Endometrium (tissue), 2 donors: Measurements from ENCODE around the gene FBN2.
"Not testable (repeated sequence)": the region's sequence is repeated elsewhere in the genome, so short reads cannot be mapped to it uniquely, and the experiment has no call there.

Experiments
- FAIRE-seq: peaks from 2 replicates; lab custom pipeline; 2012; peaks lifted over from hg19 to GRCh38; lab: Jason Lieb, UNC
- donor health status: control.
- donor health status: control.

Gene FBN2

DNA sequence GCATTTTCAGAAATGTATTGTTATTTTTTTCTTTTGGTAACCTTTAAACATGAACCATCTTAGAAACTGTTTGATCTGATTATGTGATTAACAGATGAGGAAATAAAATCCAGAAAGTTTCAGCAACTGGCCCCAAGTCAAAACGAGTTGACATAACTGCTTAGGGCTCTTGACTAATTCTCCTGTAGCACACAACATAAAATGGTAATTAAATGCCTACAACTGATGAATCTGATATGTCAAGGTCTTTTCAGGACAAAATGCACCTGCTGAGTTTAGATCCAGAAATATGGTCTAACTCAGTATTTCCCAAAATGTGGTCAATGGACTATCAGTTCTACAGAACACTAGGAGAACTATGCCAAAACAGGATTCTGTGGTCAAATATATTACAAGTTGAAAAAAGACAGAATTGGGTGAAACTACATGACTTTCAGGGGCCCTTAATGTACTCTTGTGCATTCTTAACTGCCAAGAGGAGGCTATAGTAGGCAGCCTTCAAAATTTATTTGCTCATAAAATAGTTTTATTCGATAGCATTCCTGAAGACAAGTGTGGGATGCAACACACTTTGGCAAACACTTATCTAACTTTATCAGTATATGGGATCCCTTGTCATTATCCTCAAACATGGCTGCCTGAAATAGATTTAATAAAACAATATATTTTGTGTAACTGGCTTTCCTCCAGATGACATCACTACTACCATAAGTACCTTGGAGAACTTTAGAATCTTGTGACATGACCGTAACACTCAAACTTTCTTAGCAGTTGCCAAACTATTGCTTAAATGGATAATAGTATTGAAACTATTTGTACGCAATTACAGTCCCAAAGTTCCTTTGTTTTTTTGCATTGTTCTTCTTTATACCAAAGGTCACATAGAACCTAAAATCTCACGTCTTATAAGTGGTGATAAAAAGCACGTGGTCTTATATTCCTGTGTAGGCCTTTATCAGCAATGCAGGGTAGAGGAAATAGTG, 59.4 kb downstream of the FBN2 start:
- no peak for FAIRE-seq

DNA sequence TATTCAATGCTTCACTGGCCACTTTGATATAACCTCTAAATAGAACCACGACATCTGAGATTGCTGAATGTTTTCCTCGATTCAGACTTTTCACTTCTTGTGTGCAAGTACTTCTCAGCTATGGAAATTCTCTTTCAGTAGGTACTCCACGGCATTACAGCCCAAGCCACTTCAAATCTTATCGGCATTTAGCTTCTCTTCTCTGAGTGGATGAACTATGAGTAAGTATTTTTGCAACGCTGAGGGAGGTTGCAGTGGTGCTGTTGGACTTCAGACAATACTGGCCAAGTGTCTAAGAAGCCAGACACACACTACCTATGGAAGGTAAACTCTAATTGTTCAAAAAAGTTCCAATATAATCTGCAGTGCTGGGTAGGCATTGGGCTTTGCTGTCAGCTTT, 60.1 kb downstream of the FBN2 start:
- FAIRE-seq, result no peak

DNA sequence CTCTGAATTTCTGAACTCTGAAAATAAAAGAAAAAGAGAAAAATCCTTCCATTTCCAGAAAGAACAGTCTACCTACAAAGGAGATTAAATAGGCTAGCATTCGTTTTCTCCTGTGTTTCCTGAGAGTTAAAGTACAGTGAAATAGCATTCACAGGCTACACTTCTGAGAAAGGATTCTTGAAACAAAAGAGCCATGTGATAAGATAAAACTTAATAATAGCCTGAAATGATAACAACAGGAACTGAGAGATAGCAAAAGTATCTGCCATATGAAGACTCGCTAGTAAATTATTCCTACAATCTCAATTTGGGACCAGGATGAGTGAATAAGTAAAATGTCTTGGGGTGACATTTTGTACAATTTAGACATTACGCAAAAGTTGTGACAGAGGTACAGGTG, 62.4 kb downstream of the FBN2 start:
- no peak for FAIRE-seq

DNA sequence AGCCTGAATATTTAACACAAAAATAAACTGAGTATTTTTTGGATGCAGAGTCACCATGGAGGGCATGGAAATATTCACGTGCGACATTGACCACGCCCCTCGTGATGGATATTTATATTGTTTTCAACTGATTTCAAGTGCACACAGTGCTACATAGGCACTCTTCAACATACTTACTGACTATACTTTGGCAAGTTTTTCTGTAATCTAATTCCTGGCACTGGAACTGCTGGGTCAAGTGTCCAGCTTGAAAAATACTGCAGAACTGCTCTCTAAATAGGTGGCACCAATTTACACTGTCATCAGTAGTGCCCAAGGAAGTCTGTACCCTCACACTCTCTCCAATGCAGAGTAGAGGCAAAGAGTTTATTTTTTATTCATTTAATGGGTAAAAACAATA, 65.1 kb downstream of the FBN2 start:
- FAIRE-seq, result no peak

DNA sequence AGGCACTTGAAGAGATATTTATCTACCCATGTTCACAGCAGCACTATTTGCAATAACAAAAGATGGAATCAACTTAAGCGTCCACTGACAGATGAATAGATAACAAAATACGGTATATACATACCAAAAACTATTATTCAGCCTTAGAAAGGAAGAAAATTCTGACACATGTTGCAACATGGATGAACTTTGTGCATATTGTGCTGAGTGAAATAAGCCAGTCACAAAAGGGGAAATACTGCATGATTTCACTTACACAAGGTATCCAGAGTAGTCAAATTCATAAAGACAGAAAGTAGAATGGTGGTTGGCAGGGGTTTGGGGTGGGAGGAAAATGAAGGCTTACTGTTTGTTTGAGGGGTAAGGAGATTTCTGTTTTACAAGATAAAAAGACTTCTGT, 66.0 kb downstream of the FBN2 start:
- no peak for FAIRE-seq

DNA sequence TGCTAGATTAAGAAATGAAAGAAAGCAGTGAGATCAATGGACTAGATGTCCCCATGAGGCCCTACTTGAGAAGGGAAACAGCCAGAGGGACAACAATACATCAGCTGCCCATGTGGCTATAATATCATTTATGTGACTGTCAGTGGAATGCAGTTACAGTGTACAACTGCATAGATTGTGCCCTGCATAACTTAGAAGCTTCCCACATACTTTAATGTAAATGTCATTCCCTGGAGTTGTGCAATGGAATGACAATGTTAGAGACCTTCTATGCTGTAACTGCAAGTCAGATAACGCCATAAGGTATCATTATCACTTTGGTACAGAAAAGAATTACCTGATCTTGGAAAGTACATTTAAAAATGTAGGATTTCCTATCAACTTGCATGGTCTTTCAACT, 67.4 kb downstream of the FBN2 start:
- FAIRE-seq, result no peak

DNA sequence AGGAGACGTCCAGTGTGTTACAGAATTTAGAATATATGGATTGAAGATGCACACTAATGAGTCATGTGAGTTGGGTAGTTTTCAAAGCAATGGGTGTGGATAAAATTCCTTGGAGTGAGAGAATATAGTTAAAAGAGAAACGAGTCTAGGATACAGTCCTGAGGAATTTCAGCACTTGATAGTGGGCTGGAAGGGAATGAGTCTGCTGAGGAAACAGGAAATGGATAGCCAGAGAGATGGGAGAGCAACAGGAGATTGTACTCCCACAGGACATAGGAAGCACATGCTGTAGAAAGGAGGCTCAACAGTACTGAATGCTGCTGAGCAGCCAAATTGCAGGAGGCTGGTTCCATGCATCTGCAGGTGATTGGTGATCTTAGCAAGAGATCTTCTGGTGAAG, 68.1 kb downstream of the FBN2 start:
- no peak for FAIRE-seq

DNA sequence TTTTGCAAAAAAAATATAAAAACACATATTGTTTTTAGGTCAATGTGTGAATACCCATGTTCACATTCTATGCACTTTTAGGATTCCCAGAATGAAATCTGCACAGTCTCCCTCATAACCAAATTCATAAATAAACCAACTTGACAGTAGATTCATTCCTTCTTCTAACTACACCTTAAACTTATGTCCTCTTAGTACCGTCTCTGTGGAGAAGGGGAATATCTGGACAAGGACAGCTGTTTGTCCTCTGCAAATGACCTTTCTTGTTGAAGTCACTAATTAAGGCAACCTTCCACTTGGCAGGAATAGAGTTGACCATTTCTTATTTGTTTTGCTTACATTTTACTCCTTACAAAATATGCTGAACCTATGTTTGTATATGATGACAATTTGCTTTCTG, 71.1 kb downstream of the FBN2 start:
- no peak for FAIRE-seq

DNA sequence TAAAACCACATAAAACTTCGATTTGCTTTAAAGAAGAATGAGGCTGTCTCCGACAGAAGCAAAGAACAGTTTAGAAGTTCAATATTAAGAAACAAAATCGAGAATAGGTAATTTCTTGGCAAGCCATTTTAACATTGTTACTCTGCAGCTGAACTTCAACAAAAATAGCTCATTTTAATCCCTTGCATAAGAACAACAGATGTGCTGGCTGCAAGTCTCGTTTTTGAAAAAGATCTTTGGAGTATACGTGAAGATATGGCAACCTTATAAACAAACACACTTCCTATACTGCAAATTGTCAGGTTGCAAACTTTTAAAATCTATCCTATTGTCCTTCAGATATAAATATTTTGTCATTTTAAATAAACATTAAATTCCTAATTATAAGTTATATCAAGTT, 71.5 kb downstream of the FBN2 start:
- FAIRE-seq, result peak; percentile 70

DNA sequence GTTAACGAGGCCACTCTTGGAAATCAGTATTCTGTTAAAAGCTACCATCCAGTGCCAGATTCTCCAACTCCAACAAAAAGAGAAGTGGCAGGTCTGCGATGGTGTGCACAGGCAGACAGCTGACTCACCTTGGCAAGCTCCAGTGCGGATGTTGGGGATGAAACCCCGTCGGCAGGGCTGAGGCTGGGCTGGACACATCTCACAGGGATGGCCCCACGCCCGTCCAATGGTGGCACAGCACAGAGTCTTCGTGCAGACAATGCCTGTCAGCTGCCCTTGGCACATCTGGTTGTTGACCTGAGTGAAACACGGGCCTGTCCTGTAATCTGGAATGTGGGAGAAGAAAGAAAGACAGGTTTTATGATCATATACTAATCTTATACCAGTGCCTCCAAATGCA, 73.4 kb downstream of the FBN2 start:
- FAIRE-seq, result no peak

DNA sequence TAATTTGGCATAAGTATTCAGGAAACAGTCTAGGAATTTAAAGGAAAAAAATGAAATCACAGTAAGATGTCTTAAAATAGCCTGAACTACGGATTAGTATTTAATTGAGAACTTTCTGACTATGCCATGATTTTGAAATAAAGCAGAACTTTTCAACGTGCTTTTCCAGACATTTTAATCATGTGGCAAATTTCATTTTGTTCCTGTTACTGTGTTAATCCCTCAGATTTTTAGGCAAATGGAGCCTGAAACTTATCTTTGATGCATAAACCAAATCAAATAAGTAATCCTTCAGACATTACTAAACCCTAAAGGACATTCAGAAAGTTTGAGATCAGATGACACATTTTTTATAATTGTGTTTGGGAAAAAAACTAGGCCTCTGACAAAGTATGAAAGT, 75.7 kb downstream of the FBN2 start:
- no peak for FAIRE-seq

DNA sequence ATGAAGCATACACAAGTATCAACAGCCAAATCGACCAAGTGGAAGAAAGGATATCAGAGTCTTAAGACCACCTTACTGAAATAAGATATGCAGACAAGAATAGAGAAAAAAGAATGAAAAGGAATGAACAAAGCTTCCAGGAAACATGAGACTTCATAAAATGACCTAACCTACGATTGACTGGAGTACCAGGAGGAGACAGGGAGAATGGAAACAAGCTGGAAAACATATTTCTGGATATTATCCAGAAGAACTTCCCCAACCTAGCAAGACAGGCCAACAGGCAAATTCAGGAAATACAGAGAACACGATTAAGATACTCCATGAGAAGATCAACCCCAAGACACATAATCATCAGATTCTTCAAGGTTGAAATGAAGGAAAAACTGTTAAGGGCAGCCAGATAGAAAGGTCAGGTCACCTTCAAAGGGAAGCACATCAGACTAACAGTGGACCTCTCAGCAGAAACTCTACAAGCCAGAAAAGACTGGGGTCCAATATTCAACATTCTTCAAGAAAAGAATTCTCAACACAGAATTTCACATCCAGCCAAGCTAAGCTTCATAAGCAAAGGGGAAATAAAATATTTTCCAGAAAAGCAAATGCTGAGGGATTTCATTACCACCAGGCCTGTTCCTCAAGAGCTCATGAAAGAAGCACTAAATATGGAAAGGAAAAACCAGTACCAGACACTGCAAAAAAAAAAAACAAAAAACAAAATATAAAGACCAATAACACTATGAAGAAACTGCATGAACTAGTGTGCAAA, 80.7 kb downstream of the FBN2 start:
- not testable (repeated sequence) for FAIRE-seq

DNA sequence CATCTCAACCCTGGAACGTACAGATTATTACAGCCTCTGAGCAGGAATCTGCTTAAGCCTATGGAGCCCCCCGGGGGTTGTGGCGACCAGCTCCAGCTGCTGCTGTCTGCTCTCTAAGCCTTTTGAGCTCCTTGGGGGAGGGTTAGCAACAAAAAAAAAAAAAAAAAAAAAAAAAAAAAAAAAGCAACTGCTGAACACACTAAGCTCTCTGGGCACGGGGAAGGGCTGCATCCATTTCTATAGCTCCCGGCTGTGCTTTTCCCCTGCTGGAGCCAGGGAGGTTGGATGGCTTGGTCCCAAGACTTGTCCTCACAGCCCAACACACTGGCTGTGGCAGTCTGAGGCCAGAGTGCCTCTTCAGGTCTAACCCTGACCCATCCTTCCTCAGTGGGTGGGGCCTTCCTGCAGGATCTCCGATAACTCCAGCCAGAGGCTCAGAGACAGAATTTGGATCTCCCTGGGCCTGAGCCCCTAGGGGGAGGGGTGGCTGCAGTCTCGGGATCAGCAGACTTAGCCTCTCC, 82.1 kb downstream of the FBN2 start:
- no peak for FAIRE-seq

DNA sequence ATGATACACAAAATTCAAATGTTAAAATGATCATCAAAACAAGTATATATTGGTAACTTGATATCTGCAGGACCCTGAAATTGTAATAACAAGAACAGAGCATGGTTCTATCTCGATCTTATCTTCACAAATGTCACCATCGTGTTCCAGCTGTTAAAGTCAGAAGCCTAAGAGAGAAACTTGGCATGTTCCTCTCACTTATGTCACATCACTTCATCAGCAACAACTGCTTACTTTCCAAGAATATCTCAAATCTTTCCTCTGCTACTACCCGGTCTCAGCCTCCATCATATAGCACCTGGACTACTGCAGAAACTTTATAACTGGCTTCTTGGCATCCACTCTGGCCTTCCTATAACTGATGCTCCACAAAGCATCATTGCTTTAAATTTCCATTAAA, 84.9 kb downstream of the FBN2 start:
- no peak for FAIRE-seq

DNA sequence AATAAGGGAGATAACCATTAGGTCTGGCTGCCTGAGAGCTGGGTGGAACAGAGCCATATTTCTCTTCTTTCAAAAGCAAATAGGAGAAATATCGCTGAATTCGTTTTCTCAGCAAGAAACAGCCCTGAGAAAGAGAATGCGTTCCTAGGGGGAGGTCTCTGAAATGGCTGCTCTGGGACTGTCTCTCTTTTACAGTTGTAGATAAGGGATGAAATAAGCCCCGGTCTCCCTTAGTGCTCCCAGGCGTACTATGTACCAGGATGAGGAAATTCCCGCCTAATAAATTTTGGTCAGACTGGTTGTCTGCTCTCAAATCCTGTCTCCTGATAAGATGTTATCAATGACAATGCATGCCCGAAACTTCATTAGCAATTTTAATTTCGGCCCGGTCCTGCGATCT, 90.8 kb downstream of the FBN2 start:
- FAIRE-seq, result not testable (repeated sequence)

DNA sequence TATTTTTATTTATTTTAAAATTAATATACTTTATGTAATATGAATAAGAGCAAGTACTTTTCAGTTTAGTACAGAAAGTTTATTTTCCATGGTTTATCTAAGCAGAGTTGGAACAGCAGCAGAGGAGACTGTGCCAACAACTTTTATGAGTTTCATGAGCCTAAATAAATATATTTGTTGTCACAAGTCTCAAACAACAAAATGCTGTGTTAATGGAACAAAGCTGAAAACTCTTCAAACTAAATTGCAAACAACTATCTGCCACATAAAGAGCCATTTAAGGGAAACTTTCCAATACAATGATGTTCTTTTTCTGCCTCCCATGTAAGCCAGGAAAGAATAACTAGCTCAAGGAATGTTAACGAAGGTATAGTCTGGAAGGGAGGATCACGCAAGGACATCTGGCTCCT, 96.1 kb downstream of the FBN2 start:
- FAIRE-seq, result peak; percentile 97

DNA sequence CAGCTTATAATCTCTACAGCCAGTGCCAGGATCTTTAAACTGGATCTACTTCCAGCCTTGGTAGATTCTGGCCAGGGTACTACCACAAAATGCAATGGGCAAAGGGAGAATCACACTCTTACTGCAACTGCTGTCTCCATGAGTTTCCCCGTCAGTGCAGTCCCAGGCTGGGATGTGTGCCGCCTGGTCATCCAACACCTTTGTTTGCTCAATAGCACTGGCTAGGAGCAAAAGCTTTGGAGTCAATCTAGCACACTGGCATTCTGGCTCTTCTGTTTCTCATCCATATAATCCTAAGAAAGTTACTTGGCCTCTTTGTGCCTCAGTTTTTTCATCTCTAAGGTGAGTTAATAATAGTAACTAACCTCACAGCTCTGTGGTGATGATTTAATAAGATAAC, 96.9 kb downstream of the FBN2 start:
- no peak for FAIRE-seq

DNA sequence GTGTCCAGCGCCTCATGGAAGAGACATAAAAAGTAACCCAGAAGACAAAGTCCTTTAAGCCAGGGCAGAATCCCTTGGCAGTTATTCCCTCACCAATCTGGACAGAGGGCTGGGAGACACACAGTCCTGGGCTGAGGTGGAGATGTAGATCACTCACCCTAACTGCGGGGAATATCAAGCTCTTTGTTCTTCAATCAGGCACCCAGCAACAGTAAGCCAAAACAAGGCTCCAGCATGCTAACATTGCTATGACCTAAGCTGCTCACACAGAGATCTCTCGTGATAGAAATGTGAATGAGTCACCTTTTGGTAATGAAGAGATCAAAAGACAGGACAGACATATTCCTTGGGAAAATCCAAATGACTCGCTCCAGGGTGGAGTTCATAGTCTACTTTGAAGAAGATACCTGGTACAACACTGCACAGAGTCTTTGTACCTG, 101.3 kb downstream of the FBN2 start:
- no peak for FAIRE-seq

DNA sequence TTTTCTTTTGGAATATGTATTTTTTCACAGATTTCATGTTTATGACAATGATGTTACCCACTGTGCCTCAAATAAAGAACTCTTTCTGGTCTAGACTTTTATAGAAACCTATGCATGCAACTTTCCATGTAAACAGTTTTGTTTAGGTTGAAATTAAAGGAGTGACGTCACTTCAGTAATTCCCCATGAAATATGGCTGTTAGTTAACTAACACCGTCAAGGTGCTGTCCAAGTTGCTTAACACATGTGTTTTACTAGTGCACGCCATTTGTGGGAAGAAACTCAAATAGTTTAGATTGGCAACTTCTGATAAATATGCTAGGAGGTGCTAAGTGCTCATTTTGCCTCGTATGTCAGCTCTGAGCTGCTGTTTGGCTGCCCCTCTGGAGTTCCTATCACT, 102.2 kb downstream of the FBN2 start:
- FAIRE-seq, result no peak

DNA sequence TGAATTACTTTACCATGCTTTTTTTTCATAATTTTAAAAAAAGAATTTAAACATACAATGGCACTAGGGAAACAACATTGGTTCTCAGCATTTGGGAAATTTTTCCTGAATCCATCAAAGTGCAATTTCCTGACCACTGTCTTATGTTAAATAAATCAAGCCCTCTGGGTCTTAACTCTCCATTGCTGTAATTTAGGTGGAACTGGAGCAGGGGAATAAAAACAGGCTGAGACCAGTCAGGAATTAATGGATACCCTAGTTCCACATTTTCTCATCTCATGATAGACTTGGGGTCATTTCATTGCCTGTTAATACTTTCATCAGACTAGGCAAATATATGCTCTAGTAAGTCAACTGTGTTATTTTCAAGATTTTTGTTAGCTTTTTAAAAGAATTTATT, 103.1 kb downstream of the FBN2 start:
- no peak for FAIRE-seq

DNA sequence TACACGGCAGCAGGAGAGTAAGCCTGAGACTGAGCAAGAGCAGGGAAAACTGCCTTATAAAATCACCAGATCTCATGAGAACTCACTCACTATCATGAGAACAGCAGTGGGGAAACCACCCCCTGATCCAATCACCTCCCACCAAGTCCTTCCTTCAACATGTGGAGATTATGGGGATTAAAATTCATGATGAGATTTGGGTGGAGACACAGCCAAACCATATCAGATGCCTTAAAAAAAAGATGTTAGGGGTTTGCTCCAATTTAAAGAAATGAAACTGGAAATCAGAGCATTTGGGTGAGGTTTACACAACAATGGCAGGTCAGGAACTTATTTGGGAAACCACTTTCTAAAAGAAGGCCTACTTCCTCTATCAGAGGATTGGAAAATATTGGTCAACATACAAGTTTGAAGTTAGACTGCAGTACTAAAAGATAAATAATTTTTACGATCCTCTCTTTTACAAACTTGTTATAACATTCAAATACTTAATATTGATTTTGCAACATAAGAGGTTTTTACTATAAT, 105.1 kb downstream of the FBN2 start:
- no peak for FAIRE-seq

DNA sequence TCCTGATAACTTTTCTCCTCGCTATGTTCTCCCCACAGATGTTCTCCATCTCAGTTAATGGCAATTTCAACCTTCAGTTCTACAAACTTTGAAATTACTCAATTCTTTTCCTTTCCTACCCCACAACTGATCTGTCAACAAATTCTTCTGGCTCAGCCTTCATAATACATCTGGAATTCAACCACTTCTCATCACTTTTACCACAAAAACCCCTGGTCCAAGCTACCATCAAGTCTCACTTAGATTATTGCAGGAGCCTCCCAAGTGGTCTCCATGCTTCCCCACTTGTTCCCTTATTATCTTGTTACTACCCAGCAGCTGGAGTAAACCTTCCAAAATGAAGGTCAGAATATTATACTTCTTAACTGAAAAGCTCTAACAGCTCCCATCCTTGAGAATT, 110.1 kb downstream of the FBN2 start:
- no peak for FAIRE-seq

DNA sequence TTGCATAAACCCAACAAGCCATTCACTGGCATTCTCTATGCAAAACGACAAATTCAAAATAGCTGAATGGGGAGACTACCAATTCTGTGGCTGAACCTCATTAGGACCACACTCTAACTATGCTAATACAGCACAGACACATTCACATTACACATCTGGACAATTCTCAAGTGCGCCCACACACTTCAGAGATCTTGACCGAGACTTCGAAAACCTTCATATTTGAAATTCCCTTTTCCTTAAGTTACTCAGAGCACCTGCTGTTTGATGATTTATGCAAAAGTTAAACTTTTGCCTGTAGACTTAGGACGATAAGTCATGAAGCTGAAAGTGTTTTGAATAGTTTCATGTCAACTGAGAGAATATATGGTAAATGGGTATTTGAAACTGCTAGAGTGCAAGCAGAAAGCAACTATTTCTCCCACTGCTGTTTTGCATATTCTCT, 111.9 kb downstream of the FBN2 start:
- no peak for FAIRE-seq
